Activated T-helper 9 cell treated with anti-CD3 and anti-CD28 coated beads, Interleukin-2, amount 50 U/mL, for 16 hours (primary cell): ENCODE results near the gene KRTAP1-5.
"Not testable (repeated sequence)": the region's sequence is repeated elsewhere in the genome, so short reads cannot be mapped to it uniquely, and the experiment has no call there.

Experiments used
- DNase-seq: peaks from one replicate; pipeline ENCODE4 v3.0.0-alpha.2; 2020; ENCODE audit warnings: low read depth

The KRTAP1-5 gene

GRCh38 chr17:41048441-41048840 lies 21.4 kb upstream of the KRTAP1-5 start:
- DNase-seq, result no peak

DNA sequence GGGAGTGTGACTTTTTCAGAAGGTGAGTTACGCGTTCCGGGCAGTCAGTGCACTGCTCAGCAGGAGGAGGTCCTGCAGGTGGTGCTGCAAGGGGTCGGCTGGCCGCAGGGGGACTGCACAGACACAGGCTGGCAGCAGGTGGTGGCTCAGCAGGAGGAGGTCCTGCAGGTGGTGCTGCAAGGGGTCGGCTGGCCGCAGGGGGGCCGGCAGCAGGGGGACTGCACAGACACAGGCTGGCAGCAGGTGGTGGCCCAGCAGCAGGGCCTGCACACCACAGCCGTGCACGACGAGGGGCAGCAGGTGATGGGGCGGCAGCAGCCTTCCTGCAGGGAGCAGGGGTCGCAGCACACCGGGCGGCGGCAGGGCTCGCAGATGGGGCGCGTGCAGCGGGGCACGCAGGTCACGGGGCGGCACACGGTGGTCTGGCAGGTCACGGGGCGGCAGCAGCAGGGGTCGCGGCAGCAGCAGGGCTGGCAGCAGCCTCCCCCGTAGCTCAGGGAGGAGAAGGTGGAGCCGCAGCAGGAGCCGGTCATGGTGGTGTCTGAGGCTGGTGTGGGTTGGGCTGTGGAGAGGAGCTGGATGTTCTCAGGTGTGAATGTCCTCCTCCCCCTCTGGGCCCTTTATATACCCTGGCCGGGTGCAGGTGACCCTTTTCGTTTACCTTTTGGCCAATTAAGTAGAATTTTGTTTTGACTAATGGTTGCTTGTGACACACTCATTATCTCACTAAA lies 19.9 kb upstream of the KRTAP1-5 start, which contains the start of gene KRTAP2-1:
Gene KRTAP2-1 (minus strand): TSS at position 582 of the 731 bp plus-strand sequence. CDS start 49 bp downstream, at position 533.
- not testable (repeated sequence) for DNase-seq

DNA sequence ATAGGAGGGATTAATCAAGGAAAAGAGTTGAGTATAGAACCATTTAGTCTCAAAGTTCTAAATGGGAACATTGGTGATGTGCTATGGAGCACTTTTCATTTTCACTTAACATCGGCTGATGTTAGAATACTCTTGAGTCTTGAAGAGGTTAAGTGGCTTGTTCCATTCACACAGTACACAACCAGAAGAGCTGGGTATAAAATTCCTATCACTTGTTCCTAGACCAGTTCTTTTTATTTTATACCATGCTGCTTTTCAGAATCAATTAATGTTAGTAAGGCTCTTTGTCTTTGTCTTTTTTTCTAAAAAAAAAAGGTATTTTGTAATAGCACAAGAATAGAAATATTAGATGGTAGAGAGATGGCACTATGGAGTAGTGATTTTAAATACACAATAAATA lies 15.9 kb upstream of the KRTAP1-5 start:
- no peak for DNase-seq

GRCh38 chr17:41040783-41041571 lies 14.0 kb upstream of the KRTAP1-5 start, which contains the start of gene KRTAP1-1:
TSS of gene KRTAP1-1 (minus strand) at chr17:41041450. CDS start at chr17:41041397, 53 bp downstream.
- DNase-seq, result not testable (repeated sequence)

DNA sequence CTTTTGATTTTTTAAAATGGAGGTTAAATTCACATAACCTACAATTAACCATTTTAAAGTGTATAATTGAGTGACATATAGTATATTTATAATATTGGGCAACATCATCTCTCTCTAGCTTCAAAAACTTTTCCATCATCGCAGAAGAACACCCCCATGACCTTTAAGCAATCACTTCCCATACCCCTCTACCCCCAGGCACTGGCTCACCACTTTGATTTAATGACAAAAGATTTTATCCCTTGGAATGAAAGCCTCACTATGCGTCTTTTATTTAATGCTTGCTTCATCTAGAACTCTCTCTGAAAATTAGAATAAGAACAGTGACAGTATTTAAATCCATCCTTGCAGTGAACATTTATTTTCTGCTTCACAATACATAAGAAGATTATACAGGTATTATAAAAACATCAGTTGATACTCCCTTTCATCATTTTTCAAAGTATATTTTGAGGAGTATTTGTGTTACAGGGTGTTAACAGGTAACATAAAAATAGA lies 10.9 kb upstream of the KRTAP1-5 start:
- no peak for DNase-seq

GRCh38 chr17:41034346-41034935 lies 7.4 kb upstream of the KRTAP1-5 start, which contains the start of gene KRTAP1-3:
TSS of gene KRTAP1-3 (minus strand) at chr17:41034874. CDS start at chr17:41034821, 53 bp downstream.
- DNase-seq, result not testable (repeated sequence)

GRCh38 chr17:41029633-41030245 lies 2.7 kb upstream of the KRTAP1-5 start, which contains the start of gene KRTAP1-4:
TSS of gene KRTAP1-4 (minus strand) at chr17:41030195. CDS start at chr17:41030078, 117 bp downstream.
- DNase-seq, result no peak

DNA sequence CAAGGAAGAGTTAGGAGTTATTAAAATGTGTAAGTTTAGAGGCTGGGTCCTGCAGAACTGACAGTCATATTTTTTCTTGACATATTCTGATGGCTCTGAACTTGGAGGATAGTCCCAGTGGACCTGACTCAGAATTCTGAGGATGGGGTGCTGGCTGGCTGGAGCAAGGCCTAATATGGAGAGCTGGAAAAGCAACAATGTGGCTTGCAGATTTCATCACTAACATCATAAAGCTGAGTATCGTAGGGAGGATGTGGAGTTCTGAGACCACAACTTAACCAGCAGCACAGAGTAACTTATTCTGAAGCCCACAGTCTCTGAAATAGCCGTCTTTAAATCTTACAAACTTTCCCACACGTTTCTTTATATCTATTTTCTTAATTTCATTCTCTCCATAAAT lies 2.3 kb downstream of the KRTAP1-5 start:
- no peak for DNase-seq

GRCh38 chr17:41020336-41020735 lies 6.7 kb downstream of the KRTAP1-5 start:
- DNase-seq, result no peak

GRCh38 chr17:41019415-41019814 lies 7.6 kb downstream of the KRTAP1-5 start:
- no peak for DNase-seq

GRCh38 chr17:41018541-41018940 lies 8.5 kb downstream of the KRTAP1-5 start:
- no peak for DNase-seq

GRCh38 chr17:41016578-41017215 lies 10.3 kb downstream of the KRTAP1-5 start:
- no peak for DNase-seq

DNA sequence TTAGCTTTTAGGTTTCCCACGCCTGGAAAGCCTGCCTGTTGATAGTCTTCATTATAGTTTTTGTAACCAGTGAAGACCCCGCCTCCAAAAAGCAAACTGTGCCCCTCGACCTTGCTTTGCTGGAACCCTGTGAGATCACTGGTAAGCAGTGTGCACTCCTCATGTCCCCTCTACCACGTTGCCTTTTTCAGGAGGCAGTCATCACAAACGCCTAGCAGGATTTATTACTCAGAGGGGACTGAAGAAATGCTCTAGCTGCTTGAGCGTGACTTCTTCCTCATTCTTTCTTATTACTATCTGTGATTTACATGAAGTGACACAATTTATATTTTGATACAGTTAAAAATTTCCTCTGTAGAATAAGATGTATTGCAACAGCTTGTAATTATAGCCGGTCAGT lies 11.6 kb downstream of the KRTAP1-5 start:
- no peak for DNase-seq

- no peak for DNase-seq
Measured at GRCh38 chr17:41013606-41014005, 13.4 kb downstream of the KRTAP1-5 start.

DNA sequence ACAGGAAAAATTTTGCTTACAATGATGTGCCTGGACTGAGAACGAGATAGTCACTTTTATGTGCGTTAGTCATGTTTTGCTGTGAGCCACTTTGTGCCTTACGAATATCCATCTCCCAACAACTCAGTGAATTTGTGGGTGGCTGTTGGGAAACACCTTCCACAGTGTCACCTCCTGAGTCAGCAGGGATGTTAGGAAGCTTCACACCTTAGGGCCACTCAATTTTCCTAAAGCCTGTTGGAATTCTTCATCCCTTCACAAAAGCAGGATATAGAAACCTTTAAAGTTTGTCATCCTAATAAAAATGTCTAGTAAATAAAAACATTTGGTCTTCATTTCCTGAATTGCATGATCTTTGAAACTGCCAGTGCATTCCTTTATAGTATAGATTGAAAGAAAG lies 13.8 kb downstream of the KRTAP1-5 start:
- DNase-seq, result no peak

- DNase-seq, result no peak
Measured at GRCh38 chr17:41012326-41013120, 14.5 kb downstream of the KRTAP1-5 start.

- DNase-seq, result no peak
Measured at GRCh38 chr17:41010441-41010840, 16.6 kb downstream of the KRTAP1-5 start.

GRCh38 chr17:41009936-41010335 lies 17.1 kb downstream of the KRTAP1-5 start:
- no peak for DNase-seq

DNA sequence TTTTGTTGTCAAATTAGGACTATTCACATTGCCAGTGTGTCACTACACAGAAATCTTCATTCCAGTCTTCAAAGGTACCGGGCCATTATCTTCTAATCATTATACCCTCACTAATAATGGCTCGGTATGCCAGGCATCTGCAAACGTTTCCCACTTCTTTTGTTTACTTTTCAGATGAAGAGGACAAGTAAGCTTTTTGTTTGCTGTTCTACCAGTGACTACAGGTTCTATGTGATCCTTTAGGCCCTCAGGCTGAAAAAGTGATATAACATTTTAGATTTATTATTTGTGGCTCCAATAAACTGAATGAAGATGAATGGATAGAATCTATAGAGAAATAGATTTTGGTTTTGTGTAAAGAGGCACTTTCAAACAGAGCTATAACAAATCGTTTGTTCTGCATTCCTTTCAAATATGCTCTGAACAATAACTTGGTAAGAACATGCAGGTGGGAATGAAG lies 17.7 kb downstream of the KRTAP1-5 start:
- DNase-seq, result no peak

GRCh38 chr17:41008811-41009210 lies 18.2 kb downstream of the KRTAP1-5 start, which contains the start of gene KRTAP3-1:
TSS of gene KRTAP3-1 (minus strand) at chr17:41009128. CDS start at chr17:41009074, 54 bp downstream.
- no peak for DNase-seq
